DOHH2 (cell line): ENCODE data around the gene IFRD2.

Experiments
- CTCF ChIP-seq: fragments of 200-600 bp; sonication (generic); IDR thresholded peaks from one replicate; pipeline ENCODE4 v1.5.1; 2014; ENCODE audit warnings: antibody characterized with exemption, mild to moderate bottlenecking, low read depth, low read length; ENCODE audit not compliant: poor library complexity, severe bottlenecking
- EZH2phosphoT487 ChIP-seq: fragments of 200-600 bp; sonication (generic); IDR thresholded peaks from 2 replicates; pipeline ENCODE4 v1.6.1; 2017; ENCODE audit warnings: borderline replicate concordance, mild to moderate bottlenecking, antibody characterized with exemption, low read length, moderate library complexity, mixed read lengths

GRCh38 chr3:50322115-50322385 lies 29.8 kb upstream of the IFRD2 start:
- no peak for TF ChIP-seq CTCF
- no peak for TF ChIP-seq EZH2phosphoT487
